HCT116 (cell line): ENCODE data around the gene BOC.

Source experiments
- EGR1 ChIP-seq: IDR thresholded peaks from 2 replicates; pipeline ENCODE4 v1.6.1; 2012; ENCODE audit warnings: low read depth
- EZH2 ChIP-seq: fragments of 200-600 bp; sonication (generic); IDR thresholded peaks from 2 replicates; pipeline ENCODE4 v1.6.1; 2017; ENCODE audit warnings: antibody characterized with exemption, mixed run types
- EZH2phosphoT487 ChIP-seq: fragments of 200-600 bp; IDR thresholded peaks from 2 replicates; pipeline ENCODE4 v1.6.1; 2018; ENCODE audit warnings: antibody characterized with exemption, borderline replicate concordance
- JUND ChIP-seq: IDR thresholded peaks from 2 replicates; pipeline ENCODE4 v1.6.1; 2012
- POLR2A ChIP-seq: IDR thresholded peaks from 2 replicates; pipeline ENCODE4 v1.7.0; 2011; ENCODE audit warnings: borderline replicate concordance; ENCODE audit not compliant: insufficient read depth, insufficient read length; ENCODE audit errors: extremely low read depth
- POLR2AphosphoS5 ChIP-seq: IDR thresholded peaks from 2 replicates; pipeline ENCODE4 v1.6.1; 2011; ENCODE audit warnings: mild to moderate bottlenecking, low read depth, low read length, moderate library complexity
- RAD21 ChIP-seq: IDR thresholded peaks from 2 replicates; pipeline ENCODE4 v1.6.1; 2012; ENCODE audit warnings: low read depth, mild to moderate bottlenecking
- SIN3A ChIP-seq: IDR thresholded peaks from 2 replicates; pipeline ENCODE4 v1.6.1; 2012; ENCODE audit warnings: low read depth
- SP1 ChIP-seq: IDR thresholded peaks from 2 replicates; pipeline ENCODE4 v1.6.1; 2012; ENCODE audit warnings: low read depth
- TCF7L2 ChIP-seq: IDR thresholded peaks from 2 replicates; pipeline ENCODE4 v1.7.0; 2011; ENCODE audit warnings: borderline replicate concordance, inconsistent platforms; ENCODE audit not compliant: insufficient read depth, insufficient read length; ENCODE audit errors: extremely low read depth
- ZFX ChIP-seq: fragments of 450-650 bp; IDR thresholded peaks from 2 replicates; pipeline ENCODE4 v1.6.1; 2017
- TF ChIP-seq, protein P1 (sequence below), 3 experiments: fragments of 200-600 bp in 1 of 3; sonication (generic) in 1 of 3; IDR thresholded peaks in 2 of 3; conservative IDR thresholded peaks in 1 of 3; 2 replicates each; pipeline ENCODE4 v1.5.1; 2012 to 2017; ENCODE audit warnings: low read depth in 2 of 3, low read length in 2 of 3, antibody characterized with exemption in 1 of 3, borderline replicate concordance in 1 of 3, control low read depth in 1 of 3, mild to moderate bottlenecking in 1 of 3, mixed read lengths in 1 of 3, mixed run types in 1 of 3, moderate library complexity in 1 of 3; ENCODE audit not compliant: insufficient read depth in 1 of 3
- TF ChIP-seq, protein P2 (sequence below): IDR thresholded peaks from 2 replicates; pipeline ENCODE4 v1.6.1; 2011; ENCODE audit warnings: mild to moderate bottlenecking, low read length, moderate library complexity; ENCODE audit not compliant: insufficient replicate concordance; ENCODE audit errors: extremely low read depth
- TF ChIP-seq, protein P3 (sequence below): IDR thresholded peaks from 2 replicates; pipeline ENCODE4 v1.6.1; 2012; ENCODE audit warnings: low read depth

DNA sequence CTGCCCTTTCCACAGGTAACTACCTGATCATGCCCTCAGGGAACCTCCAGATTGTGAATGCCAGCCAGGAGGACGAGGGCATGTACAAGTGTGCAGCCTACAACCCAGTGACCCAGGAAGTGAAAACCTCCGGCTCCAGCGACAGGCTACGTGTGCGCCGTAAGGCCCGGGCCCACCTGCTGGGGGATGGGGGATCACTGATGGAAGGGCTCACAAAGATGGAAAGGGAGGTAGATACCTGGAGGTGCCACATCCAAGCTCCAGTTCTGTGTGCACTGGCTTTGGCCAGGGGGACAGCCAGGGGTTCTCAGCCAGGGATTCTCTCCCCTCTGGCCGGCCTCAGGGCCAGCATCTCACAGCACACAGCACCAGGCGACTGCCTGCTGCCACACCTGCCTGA is 59.4 kb downstream of the BOC start:
- TF ChIP-seq TCF7L2, result no peak
- no peak for TF ChIP-seq EZH2phosphoT487
- TF ChIP-seq, protein P1, sequence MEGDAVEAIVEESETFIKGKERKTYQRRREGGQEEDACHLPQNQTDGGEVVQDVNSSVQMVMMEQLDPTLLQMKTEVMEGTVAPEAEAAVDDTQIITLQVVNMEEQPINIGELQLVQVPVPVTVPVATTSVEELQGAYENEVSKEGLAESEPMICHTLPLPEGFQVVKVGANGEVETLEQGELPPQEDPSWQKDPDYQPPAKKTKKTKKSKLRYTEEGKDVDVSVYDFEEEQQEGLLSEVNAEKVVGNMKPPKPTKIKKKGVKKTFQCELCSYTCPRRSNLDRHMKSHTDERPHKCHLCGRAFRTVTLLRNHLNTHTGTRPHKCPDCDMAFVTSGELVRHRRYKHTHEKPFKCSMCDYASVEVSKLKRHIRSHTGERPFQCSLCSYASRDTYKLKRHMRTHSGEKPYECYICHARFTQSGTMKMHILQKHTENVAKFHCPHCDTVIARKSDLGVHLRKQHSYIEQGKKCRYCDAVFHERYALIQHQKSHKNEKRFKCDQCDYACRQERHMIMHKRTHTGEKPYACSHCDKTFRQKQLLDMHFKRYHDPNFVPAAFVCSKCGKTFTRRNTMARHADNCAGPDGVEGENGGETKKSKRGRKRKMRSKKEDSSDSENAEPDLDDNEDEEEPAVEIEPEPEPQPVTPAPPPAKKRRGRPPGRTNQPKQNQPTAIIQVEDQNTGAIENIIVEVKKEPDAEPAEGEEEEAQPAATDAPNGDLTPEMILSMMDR (IDR thresholded peaks at IDR 0.05 in 2 of 3, conservative IDR thresholded peaks at IDR 0.05 in 1 of 3; ENCODE audit: borderline replicate concordance in 1 of 3, insufficient read depth in 1 of 3, low read depth in 2 of 3, low read length in 2 of 3), result no peak
- no peak for TF ChIP-seq EZH2
- TF ChIP-seq RAD21, result no peak
- TF ChIP-seq POLR2AphosphoS5, result no peak
- no peak for TF ChIP-seq POLR2A
- no peak for TF ChIP-seq JUND
- TF ChIP-seq ZFX, result no peak
- no peak for TF ChIP-seq SP1
- TF ChIP-seq EGR1, result no peak
- no peak for TF ChIP-seq SIN3A
- TF ChIP-seq, protein P2, sequence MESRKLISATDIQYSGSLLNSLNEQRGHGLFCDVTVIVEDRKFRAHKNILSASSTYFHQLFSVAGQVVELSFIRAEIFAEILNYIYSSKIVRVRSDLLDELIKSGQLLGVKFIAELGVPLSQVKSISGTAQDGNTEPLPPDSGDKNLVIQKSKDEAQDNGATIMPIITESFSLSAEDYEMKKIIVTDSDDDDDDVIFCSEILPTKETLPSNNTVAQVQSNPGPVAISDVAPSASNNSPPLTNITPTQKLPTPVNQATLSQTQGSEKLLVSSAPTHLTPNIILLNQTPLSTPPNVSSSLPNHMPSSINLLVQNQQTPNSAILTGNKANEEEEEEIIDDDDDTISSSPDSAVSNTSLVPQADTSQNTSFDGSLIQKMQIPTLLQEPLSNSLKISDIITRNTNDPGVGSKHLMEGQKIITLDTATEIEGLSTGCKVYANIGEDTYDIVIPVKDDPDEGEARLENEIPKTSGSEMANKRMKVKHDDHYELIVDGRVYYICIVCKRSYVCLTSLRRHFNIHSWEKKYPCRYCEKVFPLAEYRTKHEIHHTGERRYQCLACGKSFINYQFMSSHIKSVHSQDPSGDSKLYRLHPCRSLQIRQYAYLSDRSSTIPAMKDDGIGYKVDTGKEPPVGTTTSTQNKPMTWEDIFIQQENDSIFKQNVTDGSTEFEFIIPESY, result no peak
- TF ChIP-seq, protein P3, sequence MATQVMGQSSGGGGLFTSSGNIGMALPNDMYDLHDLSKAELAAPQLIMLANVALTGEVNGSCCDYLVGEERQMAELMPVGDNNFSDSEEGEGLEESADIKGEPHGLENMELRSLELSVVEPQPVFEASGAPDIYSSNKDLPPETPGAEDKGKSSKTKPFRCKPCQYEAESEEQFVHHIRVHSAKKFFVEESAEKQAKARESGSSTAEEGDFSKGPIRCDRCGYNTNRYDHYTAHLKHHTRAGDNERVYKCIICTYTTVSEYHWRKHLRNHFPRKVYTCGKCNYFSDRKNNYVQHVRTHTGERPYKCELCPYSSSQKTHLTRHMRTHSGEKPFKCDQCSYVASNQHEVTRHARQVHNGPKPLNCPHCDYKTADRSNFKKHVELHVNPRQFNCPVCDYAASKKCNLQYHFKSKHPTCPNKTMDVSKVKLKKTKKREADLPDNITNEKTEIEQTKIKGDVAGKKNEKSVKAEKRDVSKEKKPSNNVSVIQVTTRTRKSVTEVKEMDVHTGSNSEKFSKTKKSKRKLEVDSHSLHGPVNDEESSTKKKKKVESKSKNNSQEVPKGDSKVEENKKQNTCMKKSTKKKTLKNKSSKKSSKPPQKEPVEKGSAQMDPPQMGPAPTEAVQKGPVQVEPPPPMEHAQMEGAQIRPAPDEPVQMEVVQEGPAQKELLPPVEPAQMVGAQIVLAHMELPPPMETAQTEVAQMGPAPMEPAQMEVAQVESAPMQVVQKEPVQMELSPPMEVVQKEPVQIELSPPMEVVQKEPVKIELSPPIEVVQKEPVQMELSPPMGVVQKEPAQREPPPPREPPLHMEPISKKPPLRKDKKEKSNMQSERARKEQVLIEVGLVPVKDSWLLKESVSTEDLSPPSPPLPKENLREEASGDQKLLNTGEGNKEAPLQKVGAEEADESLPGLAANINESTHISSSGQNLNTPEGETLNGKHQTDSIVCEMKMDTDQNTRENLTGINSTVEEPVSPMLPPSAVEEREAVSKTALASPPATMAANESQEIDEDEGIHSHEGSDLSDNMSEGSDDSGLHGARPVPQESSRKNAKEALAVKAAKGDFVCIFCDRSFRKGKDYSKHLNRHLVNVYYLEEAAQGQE, result no peak
